Type B pancreatic cell (in vitro differentiated cells): ENCODE measurements around the gene PPP2R2B. TPM values are rescaled to one million over a fixed set of nuclear protein-coding genes. Genes with fewer than 3 reads are reported as not detected.

Experiments
- DNase-seq: peaks from one replicate; pipeline ENCODE4 v3.0.0; 2021; ENCODE audit warnings: mixed read lengths; ENCODE audit not compliant: unreplicated experiment; ENCODE audit errors: extremely low spot score
- H3K27ac Mint-ChIP-seq: 2 replicates; pipeline ENCODE4 v1.8.0; 2021; ENCODE audit warnings: mild to moderate bottlenecking, mixed read lengths
- H3K27me3 Mint-ChIP-seq: 2 replicates; pipeline ENCODE4 v1.8.0; 2021; ENCODE audit warnings: mixed read lengths
- H3K36me3 Mint-ChIP-seq: 2 replicates; pipeline ENCODE4 v1.8.0; 2021; ENCODE audit warnings: mixed read lengths
- H3K4me1 Mint-ChIP-seq: one replicate; pipeline ENCODE4 v1.8.0; 2021; ENCODE audit warnings: mixed read lengths; ENCODE audit not compliant: unreplicated experiment
- H3K4me3 Mint-ChIP-seq: 2 replicates; pipeline ENCODE4 v1.8.0; 2021; ENCODE audit warnings: mild to moderate bottlenecking, mixed read lengths
- H3K9me3 Mint-ChIP-seq: 2 replicates; pipeline ENCODE4 v1.8.0; 2021; ENCODE audit warnings: mixed read lengths
- total RNA-seq: library from RNA; stranded (reverse); gene quantifications from 2 replicates; pipeline ENCODE4 v1.2.1, GENCODE V29; 2021; ENCODE audit warnings: low replicate concordance
- TF ChIP-seq, protein P1 (sequence below): fragments of 200-600 bp; sonication (generic); conservative IDR thresholded peaks from 2 replicates; pipeline ENCODE4 v1.5.0; 2021; ENCODE audit warnings: antibody characterized with exemption, mild to moderate bottlenecking

Gene PPP2R2B
- total RNA-seq, 1 donor from 2014 or later: 29.1 TPM

DNA sequence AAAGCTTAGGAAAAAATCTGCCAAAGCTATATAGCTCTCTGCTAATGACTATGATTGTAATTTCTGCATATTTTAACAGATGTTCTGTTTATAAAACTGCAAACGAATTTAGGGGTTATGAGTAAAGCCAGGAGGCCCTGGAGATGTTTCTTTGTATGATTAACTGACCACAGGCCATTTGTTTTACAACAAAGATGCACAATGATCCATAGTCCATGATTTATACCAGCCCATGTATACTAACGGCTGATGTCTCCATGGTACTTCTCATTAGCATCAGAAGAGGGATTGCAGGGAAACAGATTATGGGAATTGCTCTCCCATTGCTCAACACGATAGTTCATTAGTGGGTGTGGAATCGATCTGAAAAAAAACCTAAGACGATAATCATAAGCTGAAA is 78.9 kb downstream of the PPP2R2B start:
- H3K9me3 Mint-ChIP-seq: no peaks in the 10 kb centered on the region
- no peak overlapping the region for H3K4me3 Mint-ChIP-seq
- DNase-seq: no peak
- peaks cover 21% of the 10 kb centered on the region for H3K27me3 Mint-ChIP-seq
- H3K27ac Mint-ChIP-seq: no peak overlapping the region
- peaks cover 36% of the 10 kb centered on the region for H3K4me1 Mint-ChIP-seq
- no peaks in the 10 kb centered on the region for H3K36me3 Mint-ChIP-seq
- TF ChIP-seq, protein P1, sequence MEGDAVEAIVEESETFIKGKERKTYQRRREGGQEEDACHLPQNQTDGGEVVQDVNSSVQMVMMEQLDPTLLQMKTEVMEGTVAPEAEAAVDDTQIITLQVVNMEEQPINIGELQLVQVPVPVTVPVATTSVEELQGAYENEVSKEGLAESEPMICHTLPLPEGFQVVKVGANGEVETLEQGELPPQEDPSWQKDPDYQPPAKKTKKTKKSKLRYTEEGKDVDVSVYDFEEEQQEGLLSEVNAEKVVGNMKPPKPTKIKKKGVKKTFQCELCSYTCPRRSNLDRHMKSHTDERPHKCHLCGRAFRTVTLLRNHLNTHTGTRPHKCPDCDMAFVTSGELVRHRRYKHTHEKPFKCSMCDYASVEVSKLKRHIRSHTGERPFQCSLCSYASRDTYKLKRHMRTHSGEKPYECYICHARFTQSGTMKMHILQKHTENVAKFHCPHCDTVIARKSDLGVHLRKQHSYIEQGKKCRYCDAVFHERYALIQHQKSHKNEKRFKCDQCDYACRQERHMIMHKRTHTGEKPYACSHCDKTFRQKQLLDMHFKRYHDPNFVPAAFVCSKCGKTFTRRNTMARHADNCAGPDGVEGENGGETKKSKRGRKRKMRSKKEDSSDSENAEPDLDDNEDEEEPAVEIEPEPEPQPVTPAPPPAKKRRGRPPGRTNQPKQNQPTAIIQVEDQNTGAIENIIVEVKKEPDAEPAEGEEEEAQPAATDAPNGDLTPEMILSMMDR: no peak

DNA sequence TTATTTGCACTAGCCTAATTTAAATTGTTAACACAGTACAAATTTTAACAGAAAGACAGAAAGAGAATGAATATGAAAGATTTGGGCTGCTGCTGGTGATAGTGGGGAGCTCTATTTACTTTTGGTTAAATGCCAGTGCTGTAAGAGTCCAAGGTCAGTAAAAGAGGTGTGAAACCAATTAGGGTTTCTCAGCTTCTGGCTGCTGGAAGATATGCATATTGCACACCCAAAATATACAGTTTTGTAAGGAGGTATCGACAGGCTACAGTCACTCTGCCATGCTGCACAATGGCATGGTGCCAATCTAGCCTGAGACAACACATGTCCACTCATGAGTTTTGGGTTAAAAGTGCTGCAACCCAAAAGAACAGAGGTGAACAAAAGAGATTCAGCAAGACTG is 79.3 kb downstream of the PPP2R2B start:
- Mint-ChIP-seq H3K36me3 (no peaks in the 10 kb centered on the region), H3K9me3 (no peaks in the 10 kb centered on the region), H3K27me3 (peaks cover 16% of the 10 kb centered on the region), H3K4me1 (peaks cover 32% of the 10 kb centered on the region), H3K4me3 (no peak overlapping the region), H3K27ac (no peak overlapping the region)
- TF ChIP-seq, protein P1: no peak
- no peak for DNase-seq

DNA sequence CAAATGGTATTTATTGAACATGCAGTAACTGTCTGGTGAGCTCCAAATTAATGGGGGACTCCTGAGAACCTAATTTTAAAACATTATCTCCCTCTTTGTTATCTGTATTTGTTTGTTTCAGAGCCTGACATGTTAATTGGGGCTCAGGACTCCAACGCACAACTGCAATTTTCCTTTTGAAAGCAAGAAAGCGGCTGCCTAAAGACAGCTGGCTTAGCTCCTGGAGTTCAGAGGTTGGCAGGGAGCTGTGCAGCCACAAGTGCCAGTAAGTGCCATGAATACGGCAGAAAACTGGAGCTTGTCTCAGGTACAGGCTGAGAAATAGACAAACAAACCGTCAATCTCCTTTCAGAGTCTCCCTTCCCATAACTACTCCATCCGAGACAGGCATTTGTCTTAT is 80.9 kb downstream of the PPP2R2B start:
- Mint-ChIP-seq H3K9me3 (no peaks in the 10 kb centered on the region), H3K36me3 (no peaks in the 10 kb centered on the region), H3K27me3 (peaks cover 16% of the 10 kb centered on the region), H3K4me1 (peaks cover 30% of the 10 kb centered on the region), H3K4me3 (no peak overlapping the region), H3K27ac (no peak overlapping the region)
- TF ChIP-seq, protein P1: no peak
- no peak for DNase-seq

DNA sequence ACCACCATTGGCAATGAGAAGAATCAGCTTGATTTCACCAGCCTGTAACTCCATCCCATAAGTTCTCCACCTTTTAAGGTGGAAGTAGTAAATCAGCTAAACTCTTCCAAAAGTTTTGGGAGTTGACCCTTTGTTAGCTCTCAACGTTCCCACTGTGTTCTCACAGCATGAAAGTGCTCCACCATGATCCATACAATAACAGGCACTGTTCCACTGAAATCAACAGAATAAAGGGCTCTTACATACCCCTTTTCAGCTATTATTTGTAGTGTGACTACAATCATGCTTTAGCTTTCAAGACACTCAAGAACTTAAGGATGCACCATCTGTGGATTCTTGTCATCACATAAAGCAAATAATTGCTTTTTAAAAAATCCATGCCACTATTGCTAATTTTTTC is 81.6 kb downstream of the PPP2R2B start:
- Mint-ChIP-seq H3K36me3 (no peaks in the 10 kb centered on the region), H3K27ac (no peak overlapping the region), H3K4me3 (no peak overlapping the region), H3K9me3 (no peaks in the 10 kb centered on the region), H3K4me1 (peaks cover 27% of the 10 kb centered on the region), H3K27me3 (peaks cover 16% of the 10 kb centered on the region)
- no peak for DNase-seq
- TF ChIP-seq, protein P1: no peak

DNA sequence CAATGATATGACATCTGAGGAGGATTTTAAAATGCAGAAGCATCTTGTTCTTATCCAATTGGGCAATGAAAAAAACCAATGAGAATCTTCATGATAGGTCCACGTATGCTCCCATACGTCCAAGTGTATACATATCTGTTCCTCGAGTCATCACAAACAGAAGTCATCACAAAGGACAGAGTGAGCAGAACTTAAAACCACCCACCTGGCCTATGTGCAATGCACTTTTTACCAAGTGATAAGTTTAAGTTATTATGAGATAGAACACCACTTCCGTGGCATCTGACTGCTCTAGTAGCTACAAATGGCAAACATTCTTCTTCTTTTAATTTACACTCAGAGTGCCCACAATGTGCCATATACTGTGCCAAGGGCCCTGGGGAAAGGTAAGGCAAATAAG is 82.4 kb downstream of the PPP2R2B start:
- Mint-ChIP-seq H3K4me1 (peaks cover 27% of the 10 kb centered on the region), H3K4me3 (no peak overlapping the region), H3K9me3 (no peaks in the 10 kb centered on the region), H3K36me3 (no peaks in the 10 kb centered on the region), H3K27me3 (peaks cover 16% of the 10 kb centered on the region), H3K27ac (no peak overlapping the region)
- no peak for DNase-seq
- TF ChIP-seq, protein P1: no peak
